ENCODE data around the gene NOL7.

The NOL7 gene

DNA sequence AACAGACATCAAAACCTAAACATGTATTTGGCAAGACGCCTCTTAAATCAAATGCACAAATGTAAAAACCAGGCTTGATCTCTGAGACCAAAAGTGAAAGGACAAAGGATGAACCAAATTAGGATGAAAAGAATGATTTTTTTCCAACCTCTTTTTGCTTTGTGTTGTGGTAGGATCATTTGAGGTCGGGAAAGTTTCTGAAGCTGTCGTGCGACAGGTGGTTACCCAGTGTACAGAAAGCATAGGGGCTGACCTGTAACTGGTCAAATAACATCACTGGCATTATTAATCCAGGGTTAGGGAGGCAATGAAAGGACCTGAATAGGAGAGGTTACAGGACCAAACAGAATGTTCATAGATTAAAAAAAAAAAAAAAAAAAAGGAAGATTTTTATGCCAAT lies 18.1 kb upstream of the NOL7 start:
- no peak for DNase-seq (ENCODE audit: low read depth)

GRCh38 chr6:13600036-13600435 lies 15.1 kb upstream of the NOL7 start:
- no peak for DNase-seq (ENCODE audit: low read depth)

DNA sequence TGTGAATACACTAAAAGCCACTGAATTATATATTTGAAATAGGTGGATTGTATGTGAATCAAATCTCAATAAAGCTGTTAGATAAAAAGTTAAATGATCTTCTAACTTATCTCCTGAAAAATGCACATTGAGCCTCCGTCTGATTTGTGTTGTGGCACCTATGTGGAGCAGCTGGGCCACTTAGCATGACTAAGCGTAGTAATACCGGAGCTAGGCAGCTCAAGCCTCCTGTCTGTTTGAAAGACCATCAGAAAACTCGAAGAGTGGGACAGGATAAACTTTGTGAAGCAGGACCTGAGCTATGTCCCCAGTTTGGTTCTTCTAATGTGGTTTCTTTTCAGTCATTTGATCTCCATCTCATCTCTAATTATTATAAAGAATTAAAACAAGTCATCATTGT lies 11.0 kb upstream of the NOL7 start:
- DNase-seq (ENCODE audit: low read depth): no peak

GRCh38 chr6:13604546-13605416 lies 10.4 kb upstream of the NOL7 start:
- DNase-seq (ENCODE audit: low read depth): no peak

- DNase-seq (ENCODE audit: low read depth): no peak
Observed at GRCh38 chr6:13605634-13606033, 9.5 kb upstream of the NOL7 start.

DNA sequence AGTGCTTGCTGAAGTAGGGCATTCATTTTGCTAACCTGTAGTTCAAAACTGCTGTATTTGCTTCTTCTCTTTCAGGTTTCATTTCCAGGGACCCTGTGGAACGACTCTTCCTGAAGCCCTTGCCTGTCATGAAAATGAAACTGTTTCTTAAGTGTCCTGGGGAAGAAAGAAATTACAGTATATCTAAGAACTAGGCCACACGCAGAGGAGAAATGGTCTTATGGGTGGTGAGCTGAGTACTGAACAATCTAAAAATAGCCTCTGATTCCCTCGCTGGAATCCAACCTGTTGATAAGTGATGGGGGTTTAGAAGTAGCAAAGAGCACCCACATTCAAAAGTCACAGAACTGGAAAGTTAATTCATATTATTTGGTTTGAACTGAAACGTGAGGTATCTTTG lies 3.4 kb upstream of the NOL7 start:
- no peak for DNase-seq (ENCODE audit: low read depth)

DNA sequence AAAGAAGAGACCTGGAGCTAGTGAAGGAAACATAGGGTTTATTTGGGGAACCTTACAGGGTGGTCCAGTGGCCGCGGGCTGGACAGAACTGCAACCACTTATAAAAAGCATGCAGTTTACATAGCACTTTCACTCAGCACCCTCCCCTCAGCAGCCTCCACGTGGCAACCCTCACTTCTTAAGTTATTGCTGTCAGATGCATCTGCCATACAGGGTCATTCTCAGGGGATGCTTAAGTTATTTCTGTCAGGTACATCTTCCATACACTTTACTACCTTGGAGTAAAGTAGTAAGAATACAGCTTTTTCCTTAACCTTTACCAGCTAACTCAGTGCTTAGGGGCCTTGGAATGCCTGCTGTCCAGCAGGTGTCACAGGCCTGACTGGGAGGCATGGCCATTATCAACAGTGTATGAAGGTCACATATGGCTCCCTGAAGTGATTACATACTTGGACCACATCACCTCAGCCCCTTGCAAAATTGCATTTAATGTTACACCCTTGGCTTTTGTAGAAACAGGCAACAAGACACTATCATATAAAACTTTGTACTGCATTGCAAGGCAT lies 2.0 kb upstream of the NOL7 start:
- no peak for DNase-seq (ENCODE audit: low read depth)

GRCh38 chr6:13614126-13614925 lies 809 bp upstream of the NOL7 start:
- no peak for DNase-seq (ENCODE audit: low read depth)

DNA sequence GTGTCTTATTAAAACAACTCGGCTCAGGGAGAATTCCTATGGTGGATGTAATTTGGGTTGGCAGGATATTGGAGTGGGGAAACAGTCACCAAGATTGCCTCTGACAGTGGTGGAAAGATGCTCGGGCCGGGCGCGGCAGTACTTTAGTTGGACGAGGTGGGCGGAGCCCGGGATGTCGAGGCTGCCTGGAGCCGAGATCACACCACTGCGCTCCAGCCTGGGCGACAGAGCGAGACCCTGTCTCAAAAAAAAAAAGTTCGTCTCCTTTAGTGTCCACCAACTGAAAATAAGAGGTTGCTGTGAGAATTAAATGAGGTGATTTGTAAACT lies 621 bp downstream of the NOL7 start:
- peak; percentile 17 for DNase-seq (ENCODE audit: low read depth)

DNA sequence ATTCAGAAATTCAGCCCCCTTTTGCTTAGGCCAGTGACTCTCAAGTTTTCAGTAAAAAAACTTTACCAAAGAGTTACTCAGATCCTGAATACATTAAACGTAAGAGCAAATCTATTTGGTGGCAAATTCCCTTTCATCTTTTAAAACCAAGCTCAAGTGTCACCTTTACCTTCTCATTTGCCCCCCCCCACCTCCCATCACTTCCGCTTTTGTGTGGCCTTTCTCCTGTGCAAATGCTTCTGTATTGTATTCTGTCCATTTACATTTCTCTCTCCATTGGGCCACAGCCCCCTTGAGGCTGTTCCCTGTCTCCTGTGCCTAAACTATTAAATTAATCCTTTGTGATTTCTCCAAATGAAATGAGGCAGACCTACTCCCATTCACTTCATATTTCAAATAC lies 1.9 kb downstream of the NOL7 start:
- DNase-seq (ENCODE audit: low read depth): no peak

DNA sequence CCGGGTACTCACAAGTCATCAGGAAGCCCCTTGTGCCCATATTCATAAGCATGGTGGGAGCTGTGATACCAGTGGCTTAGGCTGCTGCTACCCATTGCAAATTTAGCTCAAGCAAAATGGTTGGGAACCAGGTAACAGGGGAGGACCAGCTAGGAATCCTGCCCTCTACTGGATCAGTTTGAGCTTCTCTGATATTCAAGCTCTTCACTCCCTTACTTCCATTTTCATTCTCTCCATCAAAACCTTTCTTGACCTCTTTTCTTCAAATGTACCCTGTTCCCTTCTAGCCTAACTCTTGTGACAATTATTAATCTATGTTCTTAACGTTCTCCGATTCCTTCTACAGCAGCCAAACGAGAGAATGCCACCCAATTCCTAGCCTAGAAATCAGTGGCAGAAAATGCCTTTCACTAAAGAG lies 9.7 kb downstream of the NOL7 start:
- no peak for DNase-seq (ENCODE audit: low read depth)

GRCh38 chr6:13629459-13630116 lies 14.5 kb downstream of the NOL7 start:
- no peak for DNase-seq (ENCODE audit: low read depth)

DNA sequence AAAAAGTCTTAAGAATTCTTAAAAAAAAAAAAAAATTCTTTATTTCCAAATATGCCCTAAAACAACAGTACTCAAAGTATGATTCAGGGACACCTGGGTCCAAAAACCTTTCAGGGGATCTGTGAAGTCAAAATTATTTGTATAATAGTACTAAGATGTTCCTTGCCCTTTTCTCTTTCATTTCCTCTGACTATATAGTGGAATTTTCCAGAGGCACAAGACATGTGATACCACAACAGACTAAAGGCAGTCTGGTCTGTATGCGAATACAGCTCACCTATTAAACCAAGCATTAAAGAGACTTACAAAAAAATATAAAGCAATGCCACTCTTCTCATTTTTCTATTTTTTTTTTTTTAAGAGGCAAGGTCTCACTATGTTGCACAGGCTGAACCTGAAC lies 15.4 kb downstream of the NOL7 start:
- no peak for DNase-seq (ENCODE audit: low read depth)

- no peak for DNase-seq (ENCODE audit: low read depth)
Observed at GRCh38 chr6:13633343-13633742, 18.2 kb downstream of the NOL7 start.

DNA sequence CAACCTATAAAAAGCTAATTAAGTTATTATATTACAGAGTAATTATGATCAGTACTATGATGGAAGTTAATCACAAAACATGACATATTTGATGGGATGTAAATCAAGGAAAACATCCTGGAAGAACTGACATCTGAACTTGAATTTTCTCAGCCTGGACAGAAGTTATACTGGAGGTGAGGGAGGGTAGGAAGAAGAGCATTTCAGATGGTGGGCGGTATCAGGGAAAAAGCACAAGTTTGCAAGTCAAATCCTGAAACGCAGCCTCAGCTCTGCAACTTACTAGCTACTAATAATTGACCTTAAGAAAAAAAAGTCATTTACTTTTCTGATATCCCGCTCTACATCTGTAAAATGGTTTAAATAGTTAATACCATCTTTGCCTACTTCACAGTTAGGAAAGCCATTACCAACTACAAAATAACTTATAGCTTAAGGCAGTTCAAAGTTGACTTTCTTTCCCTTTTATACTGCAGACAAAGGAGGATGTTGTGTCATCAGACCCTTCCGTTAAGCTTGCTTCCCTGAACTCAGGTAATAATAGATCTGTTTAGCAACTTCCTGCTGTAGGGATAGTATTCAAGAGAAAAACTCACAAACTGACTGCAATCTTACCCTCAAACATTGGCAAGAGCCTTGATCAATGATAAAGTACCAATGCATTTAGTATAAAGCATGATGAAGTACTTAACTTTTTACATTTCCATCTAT lies 21.0 kb downstream of the NOL7 start:
- no peak for DNase-seq (ENCODE audit: low read depth)

DNA sequence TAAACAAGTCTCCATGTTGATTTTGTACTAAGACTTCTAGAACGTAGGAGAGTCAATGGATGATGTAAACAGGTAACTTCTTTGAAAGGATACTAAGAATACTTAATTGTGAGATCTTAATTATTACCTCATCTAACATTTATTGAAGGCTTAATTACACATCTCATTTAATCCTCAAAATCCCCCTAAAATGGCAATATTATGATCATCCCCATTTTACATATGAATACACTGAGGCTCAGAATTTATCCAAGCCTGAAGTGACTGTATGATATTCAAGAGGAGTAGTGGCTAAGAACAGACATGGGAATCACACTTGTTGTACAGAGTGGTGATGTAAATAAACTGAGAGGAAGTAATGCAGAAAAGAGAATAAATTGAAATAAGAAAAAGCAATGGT lies 22.9 kb downstream of the NOL7 start:
- no peak for DNase-seq (ENCODE audit: low read depth)

GRCh38 chr6:13638626-13639025 lies 23.5 kb downstream of the NOL7 start:
- DNase-seq (ENCODE audit: low read depth): no peak

DNA sequence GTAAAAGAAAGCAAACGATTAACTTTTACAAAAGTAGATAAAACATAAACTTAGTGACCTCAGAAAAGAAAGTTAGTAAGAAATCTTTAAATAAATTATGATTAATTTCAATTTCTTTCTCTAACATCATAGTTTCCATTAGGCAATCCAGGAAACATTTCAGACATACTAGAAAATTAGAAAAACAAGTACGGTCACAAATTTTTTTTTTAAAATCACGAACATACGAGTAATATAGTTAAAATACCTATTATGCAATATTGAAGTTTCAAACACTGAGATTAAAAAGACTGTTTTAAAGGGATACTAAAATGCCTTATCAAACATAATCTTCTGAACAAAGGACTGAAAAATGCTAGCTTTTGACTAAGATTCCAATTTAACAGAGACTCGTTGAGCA lies 26.2 kb downstream of the NOL7 start:
- no peak for DNase-seq (ENCODE audit: low read depth)

DNA sequence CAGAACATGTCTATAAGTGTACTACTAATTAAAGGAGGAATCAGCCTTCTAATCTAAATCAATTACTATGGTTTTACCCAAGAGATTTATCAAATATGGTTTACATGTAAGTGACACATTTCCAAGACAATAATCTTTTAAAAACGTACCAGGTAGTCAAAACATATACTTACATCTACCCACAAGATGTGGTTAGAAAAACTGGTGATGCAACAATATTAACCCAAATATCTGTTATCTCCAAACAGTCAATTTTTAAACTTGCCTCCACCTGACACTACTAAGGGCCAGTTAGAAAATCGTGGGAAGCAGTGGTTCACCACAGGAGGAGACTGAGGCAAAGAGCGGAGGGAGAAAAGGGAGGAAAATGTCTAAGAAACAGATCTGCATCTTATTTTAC lies 28.0 kb downstream of the NOL7 start:
- no peak for DNase-seq (ENCODE audit: low read depth)

DNA sequence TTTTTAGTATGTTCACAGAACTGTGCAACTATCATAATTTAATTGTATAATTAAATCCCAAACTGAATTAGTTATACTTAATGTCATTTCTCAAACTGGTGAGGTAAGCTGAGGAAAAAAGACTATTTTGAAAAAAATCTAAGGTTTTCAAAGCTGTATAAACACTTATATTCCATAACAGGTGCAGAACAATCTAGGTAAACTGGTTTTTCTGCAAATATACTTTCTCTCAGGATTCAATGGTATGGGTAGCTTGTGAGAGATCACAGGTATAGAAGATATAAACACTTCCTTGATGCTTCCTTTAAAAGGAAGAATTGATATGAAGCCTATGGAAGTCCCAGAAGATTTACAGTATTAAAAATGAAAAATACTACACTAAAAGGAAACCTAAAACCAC lies 33.7 kb downstream of the NOL7 start:
- no peak for DNase-seq (ENCODE audit: low read depth)

GRCh38 chr6:13649393-13649792 lies 34.3 kb downstream of the NOL7 start:
- DNase-seq (ENCODE audit: low read depth): no peak

GRCh38 chr6:13653296-13653695 lies 38.2 kb downstream of the NOL7 start:
- no peak for DNase-seq (ENCODE audit: low read depth)
